Liver (tissue), 9 donors: ENCODE data around the gene RTP1. TPM values are rescaled to one million over a fixed set of nuclear protein-coding genes. Genes with fewer than 3 reads are reported as not detected.

Experiments
- DNase-seq: peaks from one replicate; pipeline ENCODE4 v3.0.0-alpha.2; 2017; ENCODE audit warnings: low spot score
- H3K27ac ChIP-seq, 2 donors: one replicate each; pipeline ENCODE4 v1.7.0; 2013; ENCODE audit warnings: inconsistent platforms in 2 of 2, low read length in 2 of 2, control low read depth in 1 of 2, low read depth in 1 of 2, mild to moderate bottlenecking in 1 of 2
- H3K27me3 ChIP-seq, 4 donors: one replicate each; pipeline versions ENCODE4 v1.6.1 to v1.7.0; 2013; ENCODE audit warnings: low read length in 3 of 4, inconsistent platforms in 1 of 4, mild to moderate bottlenecking in 1 of 4, moderate library complexity in 1 of 4; ENCODE audit not compliant: control insufficient read depth in 4 of 4, insufficient read depth in 4 of 4
- H3K36me3 ChIP-seq, 4 donors: one replicate each; pipeline versions ENCODE4 v1.6.1 to v1.7.0; 2013; ENCODE audit warnings: low read length in 3 of 4, mild to moderate bottlenecking in 3 of 4, low read depth in 1 of 4, moderate library complexity in 1 of 4; ENCODE audit not compliant: control insufficient read depth in 4 of 4, insufficient read depth in 3 of 4
- H3K4me1 ChIP-seq, 4 donors: one replicate each; pipeline versions ENCODE4 v1.6.1 to v1.7.0; 2013; ENCODE audit warnings: low read length in 3 of 4, mild to moderate bottlenecking in 3 of 4, moderate library complexity in 1 of 4; ENCODE audit not compliant: control insufficient read depth in 4 of 4, insufficient read depth in 4 of 4
- H3K4me3 ChIP-seq, 3 donors: one replicate each; pipeline versions ENCODE4 v1.6.1 to v1.7.0; 2013; ENCODE audit warnings: low read length in 3 of 3, control low read depth in 1 of 3, low read depth in 1 of 3, mild to moderate bottlenecking in 1 of 3
- H3K9ac ChIP-seq, 2 donors: one replicate each; pipeline ENCODE4 v1.7.0; 2013; ENCODE audit warnings: low read length in 2 of 2, mild to moderate bottlenecking in 2 of 2, moderate library complexity in 2 of 2, control low read depth in 1 of 2, low read depth in 1 of 2
- H3K9me3 ChIP-seq, 4 donors: one replicate each; pipeline versions ENCODE4 v1.6.1 to v1.7.0; 2013; ENCODE audit warnings: low read length in 3 of 4; ENCODE audit not compliant: control insufficient read depth in 4 of 4
- ATF3 ChIP-seq: IDR thresholded peaks from 2 replicates; pipeline ENCODE4 v1.6.1; 2016; ENCODE audit warnings: antibody characterized with exemption
- EGR1 ChIP-seq, 2 donors: IDR thresholded peaks; 2 replicates each; pipeline ENCODE4 v1.6.1; 2016 to 2018; ENCODE audit warnings: antibody characterized with exemption in 2 of 2, low read depth in 2 of 2
- GABPA ChIP-seq, 2 donors: IDR thresholded peaks in 1 of 2; conservative IDR thresholded peaks in 1 of 2; 2 replicates each; pipeline ENCODE4 v1.6.1; 2016; ENCODE audit warnings: antibody characterized with exemption in 2 of 2, mild to moderate bottlenecking in 1 of 2, moderate library complexity in 1 of 2
- HNF4A ChIP-seq, 2 donors: conservative IDR thresholded peaks; 2 replicates each; pipeline ENCODE4 v1.6.1; 2016; ENCODE audit warnings: antibody characterized with exemption in 2 of 2, mild to moderate bottlenecking in 2 of 2
- JUND ChIP-seq, 2 donors: IDR thresholded peaks; 2 replicates each; pipeline ENCODE4 v1.6.1; 2016; ENCODE audit warnings: antibody characterized with exemption in 2 of 2
- MAX ChIP-seq: IDR thresholded peaks from 2 replicates; pipeline ENCODE4 v1.6.1; 2016; ENCODE audit warnings: antibody characterized with exemption
- RAD21 ChIP-seq, 2 donors: IDR thresholded peaks; 2 replicates each; pipeline ENCODE4 v1.6.1; 2016; ENCODE audit warnings: antibody characterized with exemption in 2 of 2, mild to moderate bottlenecking in 2 of 2
- REST ChIP-seq: IDR thresholded peaks from 2 replicates; pipeline ENCODE4 v1.6.1; 2016; ENCODE audit warnings: antibody characterized with exemption, mild to moderate bottlenecking
- RXRA ChIP-seq, 2 donors: IDR thresholded peaks; 2 replicates each; pipeline ENCODE4 v1.6.1; 2017 to 2018; ENCODE audit warnings: antibody characterized with exemption in 2 of 2, mild to moderate bottlenecking in 1 of 2
- SP1 ChIP-seq: IDR thresholded peaks from 2 replicates; pipeline ENCODE4 v1.6.1; 2018; ENCODE audit warnings: antibody characterized with exemption, mild to moderate bottlenecking
- YY1 ChIP-seq: IDR thresholded peaks from 2 replicates; pipeline ENCODE4 v1.6.1; 2016; ENCODE audit warnings: antibody characterized with exemption, mild to moderate bottlenecking
- WGBS: extraction: QIAGEN DNeasy Blood & Tissue Kit; methylation state at CpG from one replicate; pipeline ENCODE4 v1.1.7; 2013; 5-methylcytosine and 5-hydroxymethylcytosine counted together
- polyA plus RNA-seq, 2 donors: library from polyadenylated mRNA; stranded (reverse) in 1 of 2; unstranded in 1 of 2; fragments of 200-250 nt in 1 of 2; fragments of >200 nt in 1 of 2; fragmentation: Nextera tagmentation in 1 of 2; extraction: Ambion mirVana in 1 of 2; gene quantifications; one replicate each; pipeline versions ENCODE4 v1.2.1 to v1.2.3, GENCODE V29; 2013 to 2015
- total RNA-seq, 2 donors: library from RNA; depleted of rRNA; stranded (reverse); fragments of >200 nt; gene quantifications; one replicate each; pipeline ENCODE4 v1.2.3, GENCODE V29; 2014
- TF ChIP-seq, protein P1 (sequence below): IDR thresholded peaks from 2 replicates; pipeline ENCODE4 v1.6.1; 2016; ENCODE audit warnings: antibody characterized with exemption
- TF ChIP-seq, protein P2 (sequence below): fragments of 150-350 bp; IDR thresholded peaks from 2 replicates; pipeline ENCODE4 v1.5.1; 2017; ENCODE audit warnings: improper control_type of control experiment, low read depth, low read length; ENCODE audit not compliant: missing input control
- donor health status: healthy.
- donor health status: healthy.
- donor health status: healthy.
- donor health status: healthy.
- donor health status: healthy.

RTP1 gene
- total and polyA plus RNA-seq, 4 donors = not detected

DNA sequence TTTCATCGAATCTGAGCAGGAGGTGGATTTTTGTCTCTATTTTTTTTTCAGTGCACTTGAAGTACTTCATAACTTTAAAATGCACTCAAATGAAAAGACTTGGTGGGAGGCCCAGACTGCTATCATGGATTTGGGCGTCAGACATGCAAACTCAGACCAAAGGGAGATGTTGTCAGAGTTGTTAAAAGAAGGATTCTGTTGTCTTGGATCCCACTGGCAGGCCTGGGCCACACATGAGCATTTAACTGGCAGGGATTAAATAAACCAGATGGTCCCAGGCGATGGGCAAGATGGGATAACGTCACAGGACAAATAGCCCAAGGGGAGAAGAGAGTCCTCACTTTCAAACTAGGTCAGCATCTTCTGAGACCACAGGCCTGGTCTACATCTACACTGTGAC lies 15.4 kb downstream of the RTP1 start:
- Histone ChIP-seq H3K36me3 (peaks cover 0 to 2% (median 0%) of the 10 kb centered on the region in 4 donors), H3K27ac (no peak overlapping the region), H3K9me3 (no peaks in the 10 kb centered on the region), H3K9ac (no peak overlapping the region), H3K4me3 (no peak overlapping the region), H3K27me3 (no peaks in the 10 kb centered on the region), H3K4me1 (no peaks in the 10 kb centered on the region)
- TF ChIP-seq RAD21 (IDR thresholded peaks at IDR 0.05) (no peak), ATF3 (no peak), SP1 (no peak), MAX (no peak), JUND (IDR thresholded peaks at IDR 0.05) (no peak), HNF4A (conservative IDR thresholded peaks at IDR 0.05) (no peak), REST (no peak)
- TF ChIP-seq, protein P1, sequence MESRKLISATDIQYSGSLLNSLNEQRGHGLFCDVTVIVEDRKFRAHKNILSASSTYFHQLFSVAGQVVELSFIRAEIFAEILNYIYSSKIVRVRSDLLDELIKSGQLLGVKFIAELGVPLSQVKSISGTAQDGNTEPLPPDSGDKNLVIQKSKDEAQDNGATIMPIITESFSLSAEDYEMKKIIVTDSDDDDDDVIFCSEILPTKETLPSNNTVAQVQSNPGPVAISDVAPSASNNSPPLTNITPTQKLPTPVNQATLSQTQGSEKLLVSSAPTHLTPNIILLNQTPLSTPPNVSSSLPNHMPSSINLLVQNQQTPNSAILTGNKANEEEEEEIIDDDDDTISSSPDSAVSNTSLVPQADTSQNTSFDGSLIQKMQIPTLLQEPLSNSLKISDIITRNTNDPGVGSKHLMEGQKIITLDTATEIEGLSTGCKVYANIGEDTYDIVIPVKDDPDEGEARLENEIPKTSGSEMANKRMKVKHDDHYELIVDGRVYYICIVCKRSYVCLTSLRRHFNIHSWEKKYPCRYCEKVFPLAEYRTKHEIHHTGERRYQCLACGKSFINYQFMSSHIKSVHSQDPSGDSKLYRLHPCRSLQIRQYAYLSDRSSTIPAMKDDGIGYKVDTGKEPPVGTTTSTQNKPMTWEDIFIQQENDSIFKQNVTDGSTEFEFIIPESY = no peak
- TF ChIP-seq, protein P2, sequence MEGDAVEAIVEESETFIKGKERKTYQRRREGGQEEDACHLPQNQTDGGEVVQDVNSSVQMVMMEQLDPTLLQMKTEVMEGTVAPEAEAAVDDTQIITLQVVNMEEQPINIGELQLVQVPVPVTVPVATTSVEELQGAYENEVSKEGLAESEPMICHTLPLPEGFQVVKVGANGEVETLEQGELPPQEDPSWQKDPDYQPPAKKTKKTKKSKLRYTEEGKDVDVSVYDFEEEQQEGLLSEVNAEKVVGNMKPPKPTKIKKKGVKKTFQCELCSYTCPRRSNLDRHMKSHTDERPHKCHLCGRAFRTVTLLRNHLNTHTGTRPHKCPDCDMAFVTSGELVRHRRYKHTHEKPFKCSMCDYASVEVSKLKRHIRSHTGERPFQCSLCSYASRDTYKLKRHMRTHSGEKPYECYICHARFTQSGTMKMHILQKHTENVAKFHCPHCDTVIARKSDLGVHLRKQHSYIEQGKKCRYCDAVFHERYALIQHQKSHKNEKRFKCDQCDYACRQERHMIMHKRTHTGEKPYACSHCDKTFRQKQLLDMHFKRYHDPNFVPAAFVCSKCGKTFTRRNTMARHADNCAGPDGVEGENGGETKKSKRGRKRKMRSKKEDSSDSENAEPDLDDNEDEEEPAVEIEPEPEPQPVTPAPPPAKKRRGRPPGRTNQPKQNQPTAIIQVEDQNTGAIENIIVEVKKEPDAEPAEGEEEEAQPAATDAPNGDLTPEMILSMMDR = no peak
- WGBS = 82% methylated on average over 4 of the region's 4 CpGs
- DNase-seq = no peak

- Histone ChIP-seq H3K27me3 (no peaks in the 10 kb centered on the region), H3K36me3 (peaks cover 0 to 6% (median 3%) of the 10 kb centered on the region in 4 donors), H3K27ac (no peak overlapping the region), H3K4me1 (no peaks in the 10 kb centered on the region), H3K4me3 (no peak overlapping the region), H3K9ac (no peak overlapping the region), H3K9me3 (no peaks in the 10 kb centered on the region)
- WGBS = 94% methylated on average over 1 of the region's 1 CpG
- no peak for DNase-seq
- TF ChIP-seq, protein P2 = no peak
- TF ChIP-seq HNF4A (conservative IDR thresholded peaks at IDR 0.05) (no peak), GABPA (IDR thresholded peaks at IDR 0.05 in 1 of 2, conservative IDR thresholded peaks at IDR 0.05 in 1 of 2) (no peak), YY1 (no peak), REST (no peak), SP1 (no peak), RXRA (IDR thresholded peaks at IDR 0.05) (no peak), EGR1 (IDR thresholded peaks at IDR 0.05; ENCODE audit: low read depth in 2 of 2) (no peak)
- TF ChIP-seq, protein P1 = no peak
Observed at GRCh38 chr3:187213616-187214015, 16.3 kb downstream of the RTP1 start.
